CD4-positive, alpha-beta T cell treated with Interleukin-17A for 4 hours (primary cell): ENCODE data around the gene LRP1.

Experiments
- DNase-seq: peaks from one replicate; pipeline ENCODE4 v3.0.0-alpha.2; 2020; ENCODE audit warnings: mixed read lengths

LRP1 gene

GRCh38 chr12:57240926-57241401 lies 112.7 kb downstream of the LRP1 start:
- DNase-seq, result no peak

- DNase-seq, result no peak
These were observed 113.4 kb downstream of the LRP1 start for GRCh38 chr12:57241402-57242310.

GRCh38 chr12:57242329-57242690 lies 114.0 kb downstream of the LRP1 start:
- DNase-seq, result no peak

- peak; percentile 80 for DNase-seq
These were observed 114.6 kb downstream of the LRP1 start for GRCh38 chr12:57242691-57243454.

GRCh38 chr12:57243521-57244311 lies 115.4 kb downstream of the LRP1 start:
- DNase-seq, result peak; percentile 89

- no peak for DNase-seq
These were observed 116.0 kb downstream of the LRP1 start for GRCh38 chr12:57244312-57244696.

GRCh38 chr12:57247041-57247440 lies 118.8 kb downstream of the LRP1 start:
- DNase-seq, result no peak

- DNase-seq, result no peak
These were observed 120.9 kb downstream of the LRP1 start for GRCh38 chr12:57248934-57249742.

- DNase-seq, result no peak
These were observed 122.3 kb downstream of the LRP1 start for GRCh38 chr12:57250541-57250940.

- DNase-seq, result no peak
These were observed 122.7 kb downstream of the LRP1 start, which contains the start of gene STAC3 for GRCh38 chr12:57250956-57251355. STAC3 (minus strand) TSS chr12:57251187; CDS start chr12:57249636, 1,551 bp downstream.

GRCh38 chr12:57254506-57255280 lies 126.4 kb downstream of the LRP1 start:
- DNase-seq, result no peak

GRCh38 chr12:57255916-57256315 lies 127.6 kb downstream of the LRP1 start:
- DNase-seq, result no peak

GRCh38 chr12:57258977-57259970 lies 131.0 kb downstream of the LRP1 start:
- no peak for DNase-seq

GRCh38 chr12:57260366-57260765 lies 132.1 kb downstream of the LRP1 start:
- DNase-seq, result no peak

- DNase-seq, result no peak
These were observed 133.2 kb downstream of the LRP1 start for GRCh38 chr12:57261428-57261865.

- DNase-seq, result no peak
These were observed 134.0 kb downstream of the LRP1 start for GRCh38 chr12:57262126-57262822.
